ENCODE results near the gene LRRC40.

LRRC40 gene

GRCh38 chr1:70164350-70164749 is 41.0 kb downstream of the LRRC40 start:
- Histone ChIP-seq H3K4me1 (ENCODE audit: control insufficient read depth in 1 of 2, insufficient read depth in 1 of 2, low read depth in 1 of 2, low read length in 1 of 2) (no peaks in the 10 kb centered on the region), H3K4me3 (ENCODE audit: low read depth in 1 of 2, low read length in 1 of 2) (no peak overlapping the region), H3K27ac (no peak overlapping the region), H3K36me3 (no peaks in the 10 kb centered on the region), H3K9me3 (no peaks in the 10 kb centered on the region), H3K27me3 (no peaks in the 10 kb centered on the region)
- no peak for TF ChIP-seq CTCF (IDR thresholded peaks at IDR 0.05)

GRCh38 chr1:70156529-70157120 is 48.8 kb downstream of the LRRC40 start:
- no peak for TF ChIP-seq CTCF (IDR thresholded peaks at IDR 0.05)
- no peaks in the 10 kb centered on the region for H3K9me3 ChIP-seq
- H3K4me3 ChIP-seq (ENCODE audit: low read depth in 1 of 2, low read length in 1 of 2): no peak overlapping the region
- no peaks in the 10 kb centered on the region for H3K4me1 ChIP-seq (ENCODE audit: control insufficient read depth in 1 of 2, insufficient read depth in 1 of 2, low read depth in 1 of 2, low read length in 1 of 2)
- no peaks in the 10 kb centered on the region for H3K36me3 ChIP-seq
- H3K27me3 ChIP-seq: no peaks in the 10 kb centered on the region
- H3K27ac ChIP-seq: no peak overlapping the region

GRCh38 chr1:70153739-70154138 is 51.6 kb downstream of the LRRC40 start:
- Histone ChIP-seq H3K4me1 (ENCODE audit: control insufficient read depth in 1 of 2, insufficient read depth in 1 of 2, low read depth in 1 of 2, low read length in 1 of 2) (no peaks in the 10 kb centered on the region), H3K4me3 (ENCODE audit: low read depth in 1 of 2, low read length in 1 of 2) (no peak overlapping the region), H3K27me3 (no peaks in the 10 kb centered on the region), H3K27ac (no peak overlapping the region), H3K36me3 (no peaks in the 10 kb centered on the region), H3K9me3 (no peaks in the 10 kb centered on the region)
- TF ChIP-seq CTCF (IDR thresholded peaks at IDR 0.05): no peak

GRCh38 chr1:70150444-70150843 is 54.9 kb downstream of the LRRC40 start:
- no peak for TF ChIP-seq CTCF (IDR thresholded peaks at IDR 0.05)
- no peaks in the 10 kb centered on the region for H3K4me1 ChIP-seq (ENCODE audit: control insufficient read depth in 1 of 2, insufficient read depth in 1 of 2, low read depth in 1 of 2, low read length in 1 of 2)
- H3K9me3 ChIP-seq: no peaks in the 10 kb centered on the region
- H3K4me3 ChIP-seq (ENCODE audit: low read depth in 1 of 2, low read length in 1 of 2): no peak overlapping the region
- H3K27me3 ChIP-seq: no peaks in the 10 kb centered on the region
- H3K36me3 ChIP-seq: peaks cover 4% of the 10 kb centered on the region
- no peak overlapping the region for H3K27ac ChIP-seq

GRCh38 chr1:70146488-70146887 is 58.9 kb downstream of the LRRC40 start:
- TF ChIP-seq CTCF (IDR thresholded peaks at IDR 0.05): no peak
- H3K27me3 ChIP-seq: no peaks in the 10 kb centered on the region

More at GRCh38 chr1:70146488-70146887, 58.9 kb downstream of the LRRC40 start:
- H3K4me3 ChIP-seq (ENCODE audit: low read depth in 1 of 2, low read length in 1 of 2): no peak overlapping the region
- no peak overlapping the region for H3K27ac ChIP-seq
- H3K4me1 ChIP-seq (ENCODE audit: control insufficient read depth in 1 of 2, insufficient read depth in 1 of 2, low read depth in 1 of 2, low read length in 1 of 2): no peaks in the 10 kb centered on the region
- H3K9me3 ChIP-seq: no peaks in the 10 kb centered on the region
- peaks cover 17% of the 10 kb centered on the region for H3K36me3 ChIP-seq

Data from neutrophil (primary cell).